Skeletal muscle satellite cell (primary cell): Measurements from ENCODE around the gene SFXN2.

Experiments
- H3K27me3 ChIP-seq: 2 replicates; pipeline ENCODE4 v1.7.0; 2013; ENCODE audit warnings: low read length; ENCODE audit not compliant: control insufficient read depth, insufficient read depth
- H3K36me3 ChIP-seq: 2 replicates; pipeline ENCODE4 v1.7.0; 2013; ENCODE audit warnings: mild to moderate bottlenecking, control low read depth, low read length; ENCODE audit not compliant: insufficient read depth
- H3K4me1 ChIP-seq: 2 replicates; pipeline ENCODE4 v1.7.0; 2013; ENCODE audit warnings: low read length; ENCODE audit not compliant: control insufficient read depth, insufficient read depth
- H3K4me2 ChIP-seq: 2 replicates; pipeline ENCODE4 v1.7.0; 2013; ENCODE audit warnings: mild to moderate bottlenecking, low read length
- H3K4me3 ChIP-seq: 2 replicates; pipeline ENCODE4 v1.7.0; 2013; ENCODE audit warnings: low read length
- H3K9ac ChIP-seq: 2 replicates; pipeline ENCODE4 v1.7.0; 2013; ENCODE audit warnings: mild to moderate bottlenecking, low read depth, low read length, moderate library complexity
- H3K9me3 ChIP-seq: replicated peaks from 2 replicates; pipeline ENCODE4 v1.7.0; 2013; ENCODE audit warnings: mild to moderate bottlenecking, control low read depth, low read length

The SFXN2 gene

GRCh38 chr10:102761981-102762380 is 47.5 kb downstream of the SFXN2 start:
- Histone ChIP-seq H3K36me3 (peaks cover 8% of the 10 kb centered on the region), H3K4me2 (no peak overlapping the region), H3K4me3 (no peak overlapping the region), H3K4me1 (peaks cover 33% of the 10 kb centered on the region), H3K9me3 (no peaks in the 10 kb centered on the region), H3K27me3 (no peaks in the 10 kb centered on the region), H3K9ac (no peak overlapping the region)

- Histone ChIP-seq H3K27me3 (no peaks in the 10 kb centered on the region), H3K9me3 (no peaks in the 10 kb centered on the region), H3K4me1 (peaks cover 38% of the 10 kb centered on the region), H3K4me2 (no peak overlapping the region), H3K9ac (no peak overlapping the region), H3K36me3 (peaks cover 8% of the 10 kb centered on the region), H3K4me3 (no peak overlapping the region)
These were observed 48.1 kb downstream of the SFXN2 start for GRCh38 chr10:102762401-102763015.

- Histone ChIP-seq H3K9me3 (no peaks in the 10 kb centered on the region), H3K4me2 (no peak overlapping the region), H3K4me3 (no peak overlapping the region), H3K27me3 (no peaks in the 10 kb centered on the region), H3K36me3 (peaks cover 8% of the 10 kb centered on the region), H3K4me1 (peaks cover 38% of the 10 kb centered on the region), H3K9ac (no peak overlapping the region)
These were observed 48.7 kb downstream of the SFXN2 start for GRCh38 chr10:102763037-102763607.

- H3K27me3 ChIP-seq, result no peaks in the 10 kb centered on the region
- no peak overlapping the region for H3K4me3 ChIP-seq
- H3K4me1 ChIP-seq, result peaks cover 34% of the 10 kb centered on the region
- H3K9ac ChIP-seq, result no peak overlapping the region
- H3K36me3 ChIP-seq, result peaks cover 8% of the 10 kb centered on the region
- H3K9me3 ChIP-seq, result no peaks in the 10 kb centered on the region
- peak overlapping the region; percentile 0 for H3K4me2 ChIP-seq
These were observed 50.2 kb downstream of the SFXN2 start for GRCh38 chr10:102764470-102765161.

- Histone ChIP-seq H3K4me1 (peaks cover 34% of the 10 kb centered on the region), H3K36me3 (peaks cover 8% of the 10 kb centered on the region), H3K4me3 (no peak overlapping the region), H3K27me3 (no peaks in the 10 kb centered on the region), H3K9ac (no peak overlapping the region), H3K4me2 (no peak overlapping the region), H3K9me3 (no peaks in the 10 kb centered on the region)
These were observed 50.9 kb downstream of the SFXN2 start for GRCh38 chr10:102765336-102765735.

- Histone ChIP-seq H3K4me3 (no peak overlapping the region), H3K27me3 (no peaks in the 10 kb centered on the region), H3K9ac (no peak overlapping the region), H3K36me3 (peaks cover 8% of the 10 kb centered on the region), H3K4me2 (no peak overlapping the region), H3K9me3 (no peaks in the 10 kb centered on the region), H3K4me1 (peaks cover 32% of the 10 kb centered on the region)
These were observed 53.2 kb downstream of the SFXN2 start for GRCh38 chr10:102767428-102768160.

- peaks cover 4% of the 10 kb centered on the region for H3K36me3 ChIP-seq
- no peak overlapping the region for H3K9ac ChIP-seq
- H3K4me1 ChIP-seq, result peaks cover 44% of the 10 kb centered on the region
- no peak overlapping the region for H3K4me3 ChIP-seq
- no peaks in the 10 kb centered on the region for H3K9me3 ChIP-seq
- H3K27me3 ChIP-seq, result no peaks in the 10 kb centered on the region
- H3K4me2 ChIP-seq, result no peak overlapping the region
These were observed 55.1 kb downstream of the SFXN2 start for GRCh38 chr10:102769375-102770107.

- H3K4me2 ChIP-seq, result no peak overlapping the region
- peaks cover 44% of the 10 kb centered on the region for H3K4me1 ChIP-seq
- no peak overlapping the region for H3K9ac ChIP-seq
These were observed 55.7 kb downstream of the SFXN2 start for GRCh38 chr10:102770108-102770482.

GRCh38 chr10:102770792-102771191 is 56.4 kb downstream of the SFXN2 start:
- Histone ChIP-seq H3K4me3 (no peak overlapping the region), H3K4me1 (peaks cover 51% of the 10 kb centered on the region), H3K27me3 (no peaks in the 10 kb centered on the region), H3K4me2 (no peak overlapping the region), H3K9me3 (no peaks in the 10 kb centered on the region), H3K9ac (no peak overlapping the region), H3K36me3 (peaks cover under 1% of the 10 kb centered on the region)

More at GRCh38 chr10:102770108-102770482, 55.7 kb downstream of the SFXN2 start:
- Histone ChIP-seq H3K36me3 (peaks cover 4% of the 10 kb centered on the region), H3K4me3 (no peak overlapping the region), H3K27me3 (no peaks in the 10 kb centered on the region), H3K9me3 (no peaks in the 10 kb centered on the region)

GRCh38 chr10:102773320-102773719 is 58.9 kb downstream of the SFXN2 start:
- Histone ChIP-seq H3K9me3 (no peaks in the 10 kb centered on the region), H3K4me1 (peaks cover 63% of the 10 kb centered on the region), H3K27me3 (no peaks in the 10 kb centered on the region), H3K4me3 (no peak overlapping the region), H3K36me3 (peaks cover 6% of the 10 kb centered on the region), H3K4me2 (no peak overlapping the region), H3K9ac (no peak overlapping the region)

GRCh38 chr10:102773986-102774385 is 59.5 kb downstream of the SFXN2 start:
- Histone ChIP-seq H3K36me3 (peaks cover 6% of the 10 kb centered on the region), H3K9ac (no peak overlapping the region), H3K27me3 (no peaks in the 10 kb centered on the region), H3K4me2 (no peak overlapping the region), H3K4me3 (no peak overlapping the region), H3K4me1 (peaks cover 70% of the 10 kb centered on the region), H3K9me3 (no peaks in the 10 kb centered on the region)
